Ureter (tissue), 1 donor: ENCODE measurements around the gene INO80B. TPM values are rescaled to one million over a fixed set of nuclear protein-coding genes. Genes with fewer than 3 reads are reported as not detected.
"Not testable (repeated sequence)": the region's sequence is repeated elsewhere in the genome, so short reads cannot be mapped to it uniquely, and the experiment has no call there.

Source experiments
- DNase-seq: peaks from one replicate; pipeline ENCODE4 v3.0.0-alpha.2; 2020; ENCODE audit warnings: low spot score
- total RNA-seq: library from RNA; stranded (reverse); gene quantifications from one replicate; pipeline ENCODE4 v1.2.4, GENCODE V29; 2023
- donor health status: DM: yes; HTN: yes; CAD: no.

Gene INO80B
- total RNA-seq, result 55.9 TPM

DNA sequence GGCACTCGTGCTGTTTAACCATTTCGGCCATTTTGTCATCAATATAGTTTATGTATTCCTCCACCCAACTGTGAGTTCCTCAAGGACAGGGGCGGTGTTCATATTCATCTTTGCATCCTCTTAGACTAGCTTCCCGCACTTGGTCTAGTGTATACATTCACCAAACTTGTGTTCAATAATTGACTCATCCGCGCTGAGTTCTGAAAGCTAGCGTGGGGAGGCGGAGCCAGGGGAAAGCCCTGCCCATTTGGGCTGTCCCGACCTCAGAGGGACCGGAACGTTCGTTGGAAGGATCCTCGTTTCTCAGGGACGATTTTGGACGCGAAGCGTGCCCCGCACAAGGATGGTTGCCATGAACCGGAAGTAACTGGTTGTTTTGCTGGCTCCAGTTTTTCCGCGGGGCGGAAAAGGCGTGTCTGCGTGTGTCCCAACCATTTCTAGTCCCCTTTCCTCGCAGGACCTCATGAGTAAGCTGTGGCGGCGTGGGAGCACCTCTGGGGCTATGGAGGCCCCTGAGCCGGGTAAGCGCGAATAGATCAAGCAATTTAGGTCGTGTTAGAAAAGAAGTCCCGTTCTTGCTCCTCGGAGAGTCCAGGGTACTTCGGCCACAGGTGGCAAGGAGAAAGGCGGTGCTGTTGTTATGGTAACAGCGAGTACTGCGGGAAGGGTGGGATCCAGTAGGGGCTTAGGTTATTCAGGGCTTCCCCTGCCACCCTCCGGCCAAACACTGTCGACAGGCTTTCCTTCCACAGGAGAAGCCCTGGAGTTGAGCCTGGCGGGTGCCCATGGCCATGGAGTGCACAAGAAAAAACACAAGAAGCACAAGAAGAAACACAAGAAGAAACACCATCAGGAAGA, at the start of gene INO80B:
Gene INO80B (plus strand): TSS at position 434 of the 858 bp plus-strand sequence. CDS start 30 bp downstream, at position 464.
- DNase-seq, result peak; percentile 98

DNA sequence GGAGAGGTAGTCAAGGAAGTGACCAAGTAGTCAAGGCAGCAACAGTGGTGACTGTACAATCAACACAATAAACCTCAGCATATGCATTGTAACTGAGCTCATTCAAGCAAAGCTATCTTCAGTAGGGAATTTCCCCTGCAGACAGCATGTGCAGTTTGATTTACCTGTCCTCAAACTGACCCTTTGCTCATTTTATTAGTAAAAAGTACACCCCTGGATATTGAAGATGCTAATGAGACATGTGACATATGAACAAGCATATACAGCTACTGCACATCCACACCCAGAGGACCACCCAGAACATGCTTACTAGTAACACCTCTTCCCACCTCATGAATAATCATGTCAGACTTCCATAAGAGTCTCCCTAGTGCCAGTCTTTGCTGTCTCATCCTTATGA, 48.9 kb upstream of the INO80B start:
- DNase-seq, result no peak

DNA sequence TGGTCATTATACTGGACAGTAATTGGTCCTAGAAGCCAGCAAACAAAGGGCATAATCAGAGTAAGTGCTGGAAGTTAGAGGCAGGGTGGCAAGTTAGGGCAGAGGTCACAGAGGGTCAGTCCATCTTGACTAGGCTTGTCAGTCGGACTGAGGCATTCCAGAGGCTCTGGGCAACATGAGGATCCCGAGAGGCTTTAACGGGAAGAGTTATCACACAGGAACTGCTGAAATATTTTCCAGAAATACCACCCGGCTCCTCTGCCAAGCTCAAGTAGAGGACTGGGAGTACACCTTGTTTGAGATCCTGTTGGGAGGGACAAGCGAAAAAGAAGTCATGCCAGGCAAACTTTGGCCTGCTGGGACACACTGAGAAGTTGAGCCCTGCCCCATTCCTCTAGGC, 47.2 kb upstream of the INO80B start:
- DNase-seq, result no peak

DNA sequence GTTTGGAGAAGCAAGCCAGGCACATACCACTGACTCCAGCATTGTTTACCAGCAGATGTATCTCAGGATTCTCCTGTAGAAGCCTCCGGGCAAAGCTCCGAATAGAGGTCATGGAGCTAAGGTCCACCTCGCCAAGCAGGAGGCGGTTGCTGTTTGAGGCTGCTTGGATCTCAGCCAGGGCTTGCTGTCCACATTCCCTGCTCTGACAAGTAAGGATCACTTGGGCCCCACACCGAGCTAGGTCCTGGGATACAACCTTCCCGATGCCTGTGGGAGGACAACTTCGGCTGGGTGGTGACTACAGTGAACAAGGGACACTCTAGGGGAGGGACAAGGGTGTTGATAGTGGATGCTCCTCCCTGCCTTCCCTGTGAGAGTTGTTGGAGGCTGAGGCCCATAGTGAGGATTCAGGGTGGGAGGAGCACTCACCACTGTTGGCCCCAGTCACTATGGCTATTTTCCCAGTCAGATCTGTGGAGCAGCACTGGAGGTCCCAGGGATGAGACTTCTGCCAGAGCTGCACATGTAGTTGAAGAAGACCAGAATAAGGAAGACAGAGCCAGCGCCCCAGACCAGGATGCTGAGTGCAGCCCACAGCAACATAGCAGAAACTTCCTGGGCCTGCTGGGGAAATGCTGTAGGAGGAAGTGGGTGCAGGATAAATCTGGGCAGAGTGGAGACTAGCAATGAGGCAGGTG, 41.7 kb upstream of the INO80B start:
- no peak for DNase-seq

DNA sequence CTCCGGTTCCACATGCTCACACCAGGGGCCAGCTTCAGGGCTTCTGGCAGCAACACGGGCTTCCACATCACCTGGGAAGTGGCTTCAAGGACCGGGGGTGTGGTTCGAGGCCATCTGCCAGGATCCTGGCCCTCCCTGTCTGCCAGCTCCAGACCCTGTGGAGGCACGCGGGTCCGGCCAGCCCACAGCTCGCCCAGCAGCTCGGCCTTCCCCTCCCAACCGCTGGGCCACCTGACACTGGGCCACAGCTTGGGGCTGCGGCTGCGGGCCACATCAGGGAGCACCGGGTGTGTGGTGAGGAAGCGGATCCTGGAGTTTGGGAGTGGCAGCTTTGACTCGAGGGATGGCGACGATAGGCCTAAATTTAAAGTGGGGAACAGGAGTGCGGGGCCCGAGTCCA, 40.4 kb upstream of the INO80B start:
- DNase-seq, result no peak

DNA sequence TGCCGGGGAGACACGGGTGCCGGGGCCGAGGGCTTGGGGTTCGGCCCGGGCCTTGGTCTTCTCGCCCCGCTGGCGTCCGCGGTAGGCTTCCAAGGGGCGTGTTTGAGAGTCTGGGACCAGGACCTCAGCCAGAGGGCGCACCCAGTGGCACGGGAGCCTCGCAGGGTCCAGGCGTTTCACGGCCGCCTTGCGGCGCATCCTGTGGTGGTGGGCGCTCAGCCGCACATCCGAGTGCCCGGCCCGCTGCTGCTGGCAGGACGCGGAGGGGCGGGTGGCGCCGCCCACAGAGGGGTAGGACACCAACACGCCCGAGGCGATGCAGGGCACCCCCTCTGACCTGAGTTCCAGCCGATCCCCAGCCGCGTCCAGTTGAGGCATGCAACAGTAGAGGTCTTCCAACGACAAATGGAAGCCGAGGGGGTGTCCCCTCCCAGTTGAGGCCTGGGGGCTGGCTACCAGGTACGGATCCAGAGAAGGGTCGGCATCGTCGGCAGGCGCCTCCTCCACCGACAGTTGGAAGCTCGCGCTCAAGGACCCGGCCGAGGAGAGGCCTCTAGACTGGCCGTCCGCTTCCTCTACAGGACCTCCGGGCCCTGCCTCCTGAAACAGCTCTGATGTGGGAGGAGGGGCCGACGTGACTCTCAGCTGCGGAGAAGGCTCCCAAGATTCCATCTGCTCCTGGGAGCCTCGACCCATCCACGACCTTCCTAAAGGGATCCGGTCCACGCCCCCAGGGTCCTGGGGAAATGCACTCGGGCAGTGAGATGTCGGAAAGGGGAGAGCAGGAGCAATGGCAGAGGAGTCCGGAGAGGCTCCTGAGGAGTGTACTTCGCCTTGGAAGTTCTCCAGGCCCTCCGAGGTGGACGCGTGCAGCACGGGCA, 39.8 kb upstream of the INO80B start:
- no peak for DNase-seq

DNA sequence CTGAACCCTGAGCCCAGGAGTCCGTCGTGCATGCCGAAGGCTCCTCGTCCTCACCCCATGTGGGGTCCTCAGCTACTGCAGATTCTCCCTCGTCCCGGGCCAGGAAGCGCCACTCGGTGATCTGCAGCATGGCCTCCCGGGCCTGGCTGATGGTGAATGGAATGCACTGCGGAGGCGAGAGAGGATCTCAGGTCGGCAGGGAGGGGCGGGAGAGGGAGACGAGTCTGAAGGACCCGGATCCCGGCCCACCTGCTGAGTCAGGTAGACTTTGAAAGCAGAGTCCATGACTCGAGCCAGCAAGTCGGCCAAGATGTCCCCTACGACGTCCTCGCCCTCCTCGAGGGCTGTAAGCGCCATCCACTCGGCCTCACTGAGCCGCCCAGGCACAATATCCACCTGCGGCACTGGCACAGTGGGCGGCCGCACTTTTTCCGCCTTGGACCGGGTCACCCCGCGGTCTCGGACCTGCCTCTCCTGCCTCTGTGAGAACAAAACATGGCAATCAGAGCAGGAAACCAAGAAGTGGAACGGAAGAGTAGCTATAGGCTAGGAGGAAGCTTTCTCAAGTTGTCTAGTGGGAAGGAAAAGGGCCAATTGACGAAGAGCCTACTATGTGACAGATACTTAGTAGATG, 39.0 kb upstream of the INO80B start:
- DNase-seq, result no peak

DNA sequence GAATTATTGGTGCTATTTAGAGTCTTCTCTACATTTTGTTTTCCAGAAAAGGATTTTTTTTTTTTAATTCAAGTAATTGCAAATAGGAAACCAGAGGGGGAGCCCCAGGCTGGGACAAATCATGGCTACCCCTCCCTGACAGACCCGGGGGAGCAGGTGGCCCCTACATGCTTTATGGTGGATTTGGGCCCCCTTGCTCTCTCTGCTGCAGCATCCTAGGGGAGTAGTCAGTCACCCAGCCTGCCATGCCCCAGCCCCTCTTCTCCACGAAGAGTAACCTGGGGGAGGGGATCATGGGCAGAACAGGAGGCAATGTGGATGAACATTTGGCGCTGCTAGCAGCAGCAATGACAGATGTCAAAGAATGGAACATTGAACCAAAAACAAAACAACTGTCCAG, 38.1 kb upstream of the INO80B start:
- no peak for DNase-seq

DNA sequence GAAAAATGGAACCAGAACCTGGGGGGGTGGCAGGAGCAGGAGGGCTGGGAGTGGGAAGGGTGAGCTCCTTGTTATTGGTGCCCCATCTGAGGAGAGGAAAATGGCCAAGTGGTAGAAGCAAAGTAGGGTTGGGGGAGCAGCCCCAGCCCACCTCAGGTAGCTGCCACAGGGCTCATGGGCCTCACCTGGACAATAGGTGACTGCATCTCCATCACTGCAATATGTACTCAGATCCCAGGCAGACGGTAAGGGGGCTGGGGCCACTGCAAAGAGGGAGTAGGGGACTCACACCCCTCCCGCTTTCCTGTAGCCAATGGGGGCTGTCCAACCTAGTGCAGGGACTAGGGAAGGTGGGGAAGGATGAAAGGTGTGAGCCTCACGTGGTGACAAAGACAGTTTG, 37.7 kb upstream of the INO80B start:
- DNase-seq, result no peak

DNA sequence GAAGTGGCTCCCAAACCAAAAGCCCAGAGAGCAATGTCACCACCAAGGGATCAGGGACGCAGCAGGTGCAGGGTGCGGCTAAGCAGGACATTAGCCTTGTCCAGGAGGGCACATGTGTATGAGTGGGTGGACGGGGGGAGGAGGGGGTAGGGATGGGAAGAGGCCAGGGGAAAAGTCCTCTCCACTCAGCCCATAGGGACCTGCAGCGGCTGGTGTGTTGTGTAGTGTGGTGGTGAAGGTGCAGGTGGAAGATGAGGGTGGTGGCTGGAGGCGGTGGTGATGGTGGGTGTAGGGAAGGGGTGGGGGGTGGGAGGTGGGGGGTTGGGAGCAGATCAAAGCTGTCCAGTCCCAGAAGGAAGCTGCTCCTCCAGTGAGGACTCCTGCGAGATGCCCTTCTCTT, 37.1 kb upstream of the INO80B start:
- DNase-seq, result no peak

DNA sequence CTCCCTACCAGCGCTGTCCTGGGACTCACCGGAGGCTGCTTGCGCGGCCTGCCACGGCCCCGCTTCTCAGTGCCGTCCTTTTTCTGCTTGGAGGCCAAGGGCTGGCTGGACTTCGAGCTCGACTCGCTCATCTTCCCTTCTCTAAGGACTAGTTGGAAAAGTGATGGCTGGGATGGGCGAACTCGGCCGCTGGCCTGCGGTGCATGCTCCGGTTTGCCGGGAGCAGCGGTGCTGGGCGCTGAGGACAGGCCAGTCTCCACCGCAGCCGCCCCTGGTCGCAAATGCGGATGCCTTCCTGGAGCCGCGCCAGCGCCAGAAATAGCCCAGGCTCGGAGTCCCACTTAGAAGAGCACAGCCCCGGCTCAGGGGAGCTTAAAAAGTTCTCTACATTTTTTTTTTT, 36.6 kb upstream of the INO80B start:
- no peak for DNase-seq

DNA sequence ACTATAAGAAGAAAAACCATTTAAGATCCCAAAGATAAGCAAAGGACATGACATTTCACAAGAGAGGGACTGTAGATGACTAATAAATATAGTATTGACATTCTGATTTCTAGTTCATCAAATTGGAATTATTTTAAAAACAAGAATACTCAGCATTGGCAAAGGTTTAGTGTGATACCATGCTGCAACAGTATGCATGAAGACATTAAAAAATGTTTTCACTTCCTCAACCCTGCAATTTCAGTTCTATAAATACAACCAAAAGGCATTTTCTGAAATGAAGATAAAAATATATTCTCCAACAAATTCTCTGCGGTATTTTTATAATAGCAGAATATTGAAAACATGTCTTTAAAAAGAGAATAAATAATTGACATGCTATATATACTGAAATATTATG, 35.5 kb upstream of the INO80B start:
- DNase-seq, result no peak

DNA sequence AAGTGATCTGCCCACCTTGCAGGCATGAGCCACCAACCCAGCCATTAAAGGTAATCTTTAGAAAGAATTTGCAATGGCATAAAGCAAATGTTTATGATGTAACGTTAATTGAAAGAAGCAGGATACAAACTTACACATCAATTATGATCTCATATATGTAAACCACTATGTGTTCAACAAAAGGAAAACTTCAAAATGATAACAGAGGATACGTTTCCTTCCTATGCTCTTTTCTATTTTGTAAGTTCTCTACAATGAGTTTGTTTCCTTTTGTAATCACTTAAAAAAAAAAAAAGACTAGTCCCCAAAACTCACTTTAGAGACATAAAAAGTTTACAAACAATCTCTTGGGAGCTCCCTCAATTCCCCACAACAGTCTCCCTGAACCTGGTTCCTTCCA, 34.9 kb upstream of the INO80B start:
- no peak for DNase-seq

DNA sequence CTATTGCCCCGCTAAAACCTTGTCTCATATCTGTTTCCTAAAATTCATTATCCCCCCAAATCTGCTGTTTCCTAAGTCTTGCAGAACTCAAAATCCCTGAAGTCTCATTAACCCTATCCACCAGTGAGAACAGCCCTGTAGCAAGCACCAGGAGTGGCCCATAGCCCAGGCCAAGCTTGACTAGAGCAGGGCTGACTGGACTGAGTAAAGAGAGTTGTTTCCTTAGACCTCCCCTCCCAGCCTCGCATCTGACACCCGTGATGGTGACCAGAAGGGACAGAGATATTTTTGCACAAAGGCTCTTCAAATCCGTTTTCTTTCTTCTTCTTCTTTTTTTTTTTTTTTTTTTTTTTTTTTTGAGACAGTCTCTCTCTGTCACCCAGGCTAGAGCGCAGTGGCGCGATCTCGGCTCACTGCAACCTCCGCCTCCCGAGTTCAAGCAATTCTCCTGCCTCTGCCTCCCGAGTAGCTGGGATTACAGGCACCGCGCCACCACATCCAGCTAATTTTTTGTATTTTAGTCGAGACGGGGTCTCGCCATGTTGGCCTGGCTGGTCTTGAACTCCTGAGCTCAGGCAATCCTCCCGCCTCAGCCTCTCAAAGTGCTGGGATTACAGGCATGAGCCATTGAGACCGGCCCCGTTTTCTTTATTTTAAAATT, 34.3 kb upstream of the INO80B start:
- DNase-seq, result not testable (repeated sequence)

DNA sequence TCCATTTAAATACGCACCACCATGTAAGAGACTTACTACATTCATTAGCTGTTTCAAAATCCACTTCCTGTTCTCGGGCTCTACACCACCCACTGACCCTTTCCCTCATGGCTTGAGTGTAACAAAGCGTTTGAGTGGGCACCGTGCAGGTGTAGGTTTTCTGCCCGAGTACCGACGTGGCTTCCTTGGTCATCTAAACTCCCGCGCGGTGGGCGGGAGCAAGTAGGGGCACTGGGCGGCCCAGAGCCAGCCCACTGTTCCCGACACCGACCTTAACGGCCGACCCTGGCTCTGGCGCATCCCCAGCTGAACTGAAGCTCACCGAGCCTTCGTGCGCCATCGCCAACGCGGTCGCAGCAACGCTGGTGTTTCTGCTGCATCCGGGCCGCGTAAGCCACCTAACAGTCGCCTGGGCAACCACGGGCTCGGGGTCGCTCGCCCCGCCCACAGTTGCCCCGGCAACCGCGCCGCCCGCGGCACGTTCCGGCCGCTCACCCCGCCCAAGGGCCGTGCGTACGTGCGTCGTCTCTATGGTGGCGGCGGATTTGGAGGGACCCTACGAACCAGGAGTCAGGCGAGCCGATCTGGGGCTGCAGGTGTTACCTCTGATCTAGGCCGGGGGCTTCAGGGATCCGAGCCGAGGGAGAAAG, 33.5 kb upstream of the INO80B start, which contains the start of the genes C2orf81 and WDR54:
Gene C2orf81 (minus strand): TSS at position 399 of the 650 bp plus-strand sequence. CDS start 59 bp downstream, at position 340.
Gene WDR54 (plus strand): TSS at position 510 of the 650 bp plus-strand sequence. CDS start 424 bp downstream, outside the sequence.
- peak; percentile 88 for DNase-seq

DNA sequence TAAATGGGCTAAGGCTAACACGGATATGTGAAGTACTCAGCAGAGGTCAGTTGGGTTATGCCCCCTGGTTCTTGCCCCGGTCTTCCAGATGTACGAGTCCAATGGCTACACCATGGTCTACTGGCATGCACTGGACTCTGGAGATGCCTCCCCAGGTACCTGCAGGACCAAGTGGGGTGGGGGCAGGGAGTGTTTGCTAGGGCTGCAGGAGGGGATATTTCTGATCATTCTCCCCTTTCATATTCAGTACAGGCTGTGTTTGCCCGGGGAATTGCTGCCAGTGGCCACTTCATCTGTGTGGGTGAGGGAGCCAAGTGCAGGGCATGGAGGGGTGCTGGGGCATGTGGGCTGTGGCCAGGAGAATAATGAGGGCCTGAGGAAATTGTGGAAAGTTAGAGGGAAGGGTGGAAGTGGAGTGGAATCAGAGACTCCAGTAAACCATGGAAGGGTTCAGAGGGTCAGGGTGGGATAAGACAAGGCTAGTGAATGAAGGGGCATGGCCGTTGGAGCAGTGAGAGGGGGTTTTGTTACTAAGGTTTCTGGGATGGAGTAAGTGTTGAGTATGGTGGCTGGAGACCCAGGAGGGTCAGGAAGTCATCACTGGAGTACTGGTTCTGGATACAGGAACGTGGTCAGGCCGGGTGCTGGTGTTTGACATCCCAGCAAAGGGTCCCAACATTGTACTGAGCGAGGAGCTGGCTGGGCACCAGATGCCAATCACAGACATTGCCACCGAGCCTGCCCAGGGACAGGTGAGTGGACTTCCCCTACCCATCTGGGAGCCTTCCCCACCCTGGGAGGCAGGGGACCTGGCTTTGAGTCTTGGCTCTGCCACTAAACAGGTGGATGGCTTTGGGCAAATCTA, 31.4 kb upstream of the INO80B start:
- no peak for DNase-seq

DNA sequence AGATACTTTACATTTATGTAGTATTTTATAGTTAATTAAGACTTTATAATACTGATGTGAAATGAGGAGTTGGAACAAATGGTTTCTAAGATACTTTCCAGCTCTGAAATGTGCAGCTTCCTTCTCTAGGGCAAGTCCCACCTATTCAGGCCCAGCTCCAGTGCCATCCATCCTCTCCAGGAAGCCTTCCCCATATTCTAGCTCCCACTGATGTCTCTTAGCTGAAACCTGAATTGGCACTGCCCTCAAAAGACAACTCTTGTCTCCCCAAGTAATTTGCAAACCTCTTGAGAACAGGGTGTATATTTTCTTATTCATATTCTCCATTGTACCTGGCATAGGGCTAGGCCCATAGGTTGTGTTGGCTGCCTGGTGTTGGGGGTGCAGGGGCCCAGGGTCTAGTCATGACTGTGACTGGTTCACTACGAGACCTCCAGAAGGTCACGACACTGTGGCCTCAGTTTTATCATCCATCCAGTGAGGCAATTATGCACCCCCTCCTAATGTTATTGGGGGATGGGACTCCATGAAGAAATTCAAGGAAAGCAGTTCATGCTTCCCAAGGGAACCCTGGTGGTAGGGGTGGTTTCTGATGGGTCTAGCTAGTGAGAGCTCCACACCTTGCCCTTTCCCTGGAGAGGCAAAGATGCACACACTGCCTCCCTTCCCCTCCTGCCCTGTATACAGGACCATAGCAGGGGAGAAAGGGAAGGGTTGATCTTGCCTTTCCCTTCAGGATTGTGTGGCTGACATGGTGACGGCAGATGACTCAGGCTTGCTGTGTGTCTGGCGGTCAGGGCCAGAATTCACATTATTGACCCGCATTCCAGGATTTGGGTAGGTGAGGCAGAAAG, 30.5 kb upstream of the INO80B start:
- DNase-seq, result no peak

DNA sequence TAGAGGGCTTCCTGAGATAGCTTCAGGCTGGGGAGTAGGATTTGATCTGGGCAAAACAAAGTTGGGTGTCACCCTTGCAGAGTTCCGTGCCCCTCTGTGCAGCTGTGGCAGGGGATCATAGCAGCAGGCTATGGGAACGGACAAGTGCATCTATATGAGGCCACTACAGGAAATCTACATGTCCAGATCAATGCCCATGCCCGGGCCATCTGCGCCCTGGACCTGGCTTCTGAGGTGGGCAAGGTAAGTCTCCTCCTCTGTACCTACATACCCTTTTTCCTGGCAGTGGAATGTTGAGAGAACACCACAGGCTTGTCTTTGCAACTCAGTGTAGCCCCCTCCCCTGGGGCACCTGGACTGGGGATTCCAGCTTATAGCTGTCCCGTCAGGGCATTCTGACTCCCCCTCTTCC, 29.9 kb upstream of the INO80B start:
- DNase-seq, result no peak
